Activated CD8-positive, alpha-beta T cell treated with anti-CD3 and anti-CD28 coated beads for 36 hours (primary cell): Measurements from ENCODE around the gene MRPL28. TPM values are rescaled to one million over a fixed set of nuclear protein-coding genes. Genes with fewer than 3 reads are reported as not detected.
"Not testable (repeated sequence)": the region's sequence is repeated elsewhere in the genome, so short reads cannot be mapped to it uniquely, and the experiment has no call there.

Source experiments
- ATAC-seq: fragments of 200-7000 bp; cut with Tn5 transposase; one replicate; pipeline ENCODE4 v1.10.0; 2021; ENCODE audit warnings: mild to moderate bottlenecking, moderate library complexity
- CTCF ChIA-PET: fragments of 350-600 bp; sonication (Branson Sonifier 250); formaldehyde crosslinking; loops from one replicate; lab custom pipeline; 2021; ENCODE audit warnings: antibody characterized with exemption; lab: Charles Lee
- POLR2A ChIA-PET: fragments of 350-600 bp; sonication (Branson Sonifier 250); formaldehyde crosslinking; loops from one replicate; lab custom pipeline; 2021; ENCODE audit warnings: antibody characterized with exemption; lab: Charles Lee
- DNase-seq: peaks from one replicate; pipeline ENCODE4 v3.0.0-alpha.2; 2020
- H3K27ac Mint-ChIP-seq: one replicate; pipeline ENCODE4 v1.8.0; 2021; ENCODE audit warnings: mild to moderate bottlenecking, mixed read lengths
- H3K27me3 Mint-ChIP-seq: one replicate; pipeline ENCODE4 v1.8.0; 2021; ENCODE audit warnings: mixed read lengths
- H3K36me3 Mint-ChIP-seq: one replicate; pipeline ENCODE4 v1.8.0; 2021; ENCODE audit warnings: low read depth, mixed read lengths
- H3K4me1 Mint-ChIP-seq: one replicate; pipeline ENCODE4 v1.8.0; 2021; ENCODE audit warnings: low read depth, mixed read lengths
- H3K4me3 Mint-ChIP-seq: one replicate; pipeline ENCODE4 v1.8.0; 2021; ENCODE audit warnings: mild to moderate bottlenecking, moderate library complexity, mixed read lengths
- H3K9me3 Mint-ChIP-seq: one replicate; pipeline ENCODE4 v1.8.0; 2021; ENCODE audit warnings: mixed read lengths
- CTCF ChIP-seq: fragments of 200-600 bp; IDR thresholded peaks from one replicate; pipeline ENCODE4 v1.8.0; 2022; ENCODE audit warnings: antibody characterized with exemption, mild to moderate bottlenecking
- intact Hi-C: fragments of 100-400 bp; cut with micrococcal nuclease; formaldehyde crosslinking; loops from one replicate; pipeline ENCODE4 v1.10.0; 2022
- total RNA-seq, 2 experiments: library from RNA; stranded (reverse); gene quantifications; one replicate each; pipeline ENCODE4 v1.2.3, GENCODE V29; 2021

Gene MRPL28
- total RNA-seq, 2 experiments from 2014 or later = 95.0 to 98.2 TPM

GRCh38 chr16:345772-346171 lies 24.6 kb downstream of the MRPL28 start:
- Mint-ChIP-seq H3K4me1 (peaks cover 80% of the 10 kb centered on the region), H3K27ac (no peak overlapping the region), H3K27me3 (no peaks in the 10 kb centered on the region), H3K4me3 (no peak overlapping the region), H3K36me3 (peaks cover 42% of the 10 kb centered on the region), H3K9me3 (no peaks in the 10 kb centered on the region)
- peak; percentile 18 for ATAC-seq
- ChIA-PET CTCF (interaction anchor here (1.2 kb wide), 1 partner anchor 17 kb away, joined by 3 read pairs; no protein-coding TSS in a partner anchor), POLR2A (interaction anchor here (0.6 kb wide), 1 partner anchor 11 kb away, joined by 3 read pairs; no protein-coding TSS in a partner anchor)
- intact Hi-C loops = no loop called here
- peak; percentile 45 for DNase-seq
- TF ChIP-seq CTCF = no peak

- Mint-ChIP-seq H3K9me3 (no peaks in the 10 kb centered on the region), H3K4me1 (peaks cover 78% of the 10 kb centered on the region), H3K36me3 (peaks cover 33% of the 10 kb centered on the region), H3K27ac (no peak overlapping the region), H3K27me3 (no peaks in the 10 kb centered on the region), H3K4me3 (no peak overlapping the region)
- intact Hi-C loops = no loop called here
- no peak for TF ChIP-seq CTCF
- ATAC-seq = no peak
- DNase-seq = no peak
- ChIA-PET CTCF (interaction anchor here (1.2 to 1.4 kb wide), 3 partner anchors 9 to 246 kb away, joined by 4 to 5 read pairs (median 5); no protein-coding TSS in a partner anchor), POLR2A (interaction anchor here (1.5 to 1.9 kb wide), 2 partner anchors 9 to 108 kb away, joined by 3 to 9 read pairs; no protein-coding TSS in a partner anchor)
These were observed 27.7 kb downstream of the MRPL28 start for GRCh38 chr16:342455-343213.

- ATAC-seq, H3K9me3 Mint-ChIP-seq, DNase-seq, intact Hi-C loops, H3K27me3 Mint-ChIP-seq, H3K27ac Mint-ChIP-seq, H3K4me3 Mint-ChIP-seq: not testable (repeated sequence)
- peaks cover 29% of the 10 kb centered on the region for H3K36me3 Mint-ChIP-seq
- CTCF ChIA-PET = interaction anchor here (1.2 to 1.4 kb wide), 2 partner anchors 10 to 107 kb away, joined by 4 to 5 read pairs; no protein-coding TSS in a partner anchor
- peaks cover 75% of the 10 kb centered on the region for H3K4me1 Mint-ChIP-seq
- POLR2A ChIA-PET = interaction anchor here (1.9 kb wide), 1 partner anchor 10 kb away, joined by 9 read pairs; no protein-coding TSS in a partner anchor
These were observed 28.4 kb downstream of the MRPL28 start for GRCh38 chr16:341974-342336.

GRCh38 chr16:341095-341973 lies 29.0 kb downstream of the MRPL28 start:
- ATAC-seq, H3K9me3 Mint-ChIP-seq, DNase-seq, H3K27me3 Mint-ChIP-seq, H3K27ac Mint-ChIP-seq, H3K4me3 Mint-ChIP-seq, intact Hi-C loops: not testable (repeated sequence)
- Mint-ChIP-seq H3K4me1 (peaks cover 71% of the 10 kb centered on the region), H3K36me3 (peaks cover 27% of the 10 kb centered on the region)
- CTCF ChIA-PET = interaction anchor here (0.9 to 1.4 kb wide), 3 partner anchors 10 to 234 kb away, joined by 3 to 5 read pairs (median 4); no protein-coding TSS in a partner anchor
- POLR2A ChIA-PET = interaction anchor here (0.6 to 1.0 kb wide), 2 partner anchors 8 to 90 kb away, joined by 3 read pairs; no protein-coding TSS in a partner anchor

GRCh38 chr16:340370-341091 lies 29.8 kb downstream of the MRPL28 start:
- DNase-seq (no peak), ATAC-seq (no peak)
- POLR2A ChIA-PET = interaction anchor here (1.0 kb wide), 1 partner anchor 8 kb away, joined by 3 read pairs; no protein-coding TSS in a partner anchor
- CTCF ChIA-PET = interaction anchor here (0.9 kb wide), 1 partner anchor 233 kb away, joined by 3 read pairs; no protein-coding TSS in a partner anchor
- peaks cover 24% of the 10 kb centered on the region for H3K36me3 Mint-ChIP-seq
- H3K4me3 Mint-ChIP-seq = no peak overlapping the region
- intact Hi-C loops = no loop called here
- H3K9me3 Mint-ChIP-seq = no peaks in the 10 kb centered on the region
- TF ChIP-seq CTCF = no peak
- H3K27me3 Mint-ChIP-seq = no peaks in the 10 kb centered on the region
- peaks cover 69% of the 10 kb centered on the region for H3K4me1 Mint-ChIP-seq
- H3K27ac Mint-ChIP-seq = no peak overlapping the region
